Upper lobe of left lung (tissue), 6 donors: ENCODE data around the gene C5orf58. TPM values are rescaled to one million over a fixed set of nuclear protein-coding genes. Genes with fewer than 3 reads are reported as not detected.

Source experiments
- ATAC-seq, 2 donors: fragments of 200-7000 bp; cut with Tn5 transposase; one replicate each; pipeline ENCODE4 v1.9.1; 2022; ENCODE audit warnings: mild to moderate bottlenecking in 2 of 2, moderate library complexity in 2 of 2; ENCODE audit not compliant: low FRiP score in 2 of 2
- DNase-seq, 2 donors: peaks; one replicate each; pipeline ENCODE4 v3.0.0-alpha.2; 2019 to 2020
- H3K27ac ChIP-seq, 4 donors: fragments of 200-600 bp; sonication (generic); one replicate each; pipeline ENCODE4 v1.5.1; 2016 to 2019
- H3K27me3 ChIP-seq, 4 donors: fragments of 200-600 bp; sonication (generic); one replicate each; pipeline ENCODE4 v1.5.1; 2017 to 2019
- H3K36me3 ChIP-seq, 4 donors: fragments of 200-600 bp; sonication (generic); one replicate each; pipeline ENCODE4 v1.5.1; 2016 to 2019
- H3K4me1 ChIP-seq, 4 donors: fragments of 200-600 bp; sonication (generic); one replicate each; pipeline ENCODE4 v1.5.1; 2018 to 2019
- H3K4me3 ChIP-seq, 4 donors: fragments of 200-600 bp; sonication (generic); one replicate each; pipeline ENCODE4 v1.5.1; 2017 to 2019; ENCODE audit warnings: mild to moderate bottlenecking in 2 of 4, moderate library complexity in 1 of 4
- H3K9me3 ChIP-seq, 4 donors: fragments of 200-600 bp; sonication (generic); one replicate each; pipeline ENCODE4 v1.5.1; 2018 to 2019
- EP300 ChIP-seq, 4 donors: sonication (generic); formaldehyde crosslinking; IDR thresholded peaks; one replicate each; pipeline ENCODE4 v1.5.1; 2017; ENCODE audit warnings: antibody characterized with exemption in 4 of 4, control low read depth in 2 of 4
- POLR2A ChIP-seq, 4 donors: fragments of 450-650 bp; IDR thresholded peaks; one replicate each; pipeline ENCODE4 v1.5.1; 2016 to 2017; ENCODE audit warnings: antibody characterized with exemption in 4 of 4, mild to moderate bottlenecking in 2 of 4
- POLR2AphosphoS5 ChIP-seq, 2 donors: sonication (generic); formaldehyde crosslinking; IDR thresholded peaks; one replicate each; pipeline ENCODE4 v1.5.1; 2017; ENCODE audit warnings: antibody characterized with exemption in 2 of 2
- WGBS, 2 donors: methylation state at CpG; one replicate each; pipeline ENCODE4 v1.1.5; 2017 to 2018; 5-methylcytosine and 5-hydroxymethylcytosine counted together
- total RNA-seq, 6 donors: library from RNA; depleted of rRNA in 4 of 6; stranded (reverse); fragments of >200 nt in 4 of 6; gene quantifications; one replicate each; pipeline versions ENCODE4 v1.1.0 to v1.2.1, GENCODE V29; 2016 to 2021
- TF ChIP-seq, protein P1 (sequence below), 6 experiments: fragments of 450-650 bp in 4 of 6; fragments of 200-600 bp in 2 of 6; sonication (generic) in 2 of 6; IDR thresholded peaks; one replicate each; pipeline ENCODE4 v1.5.1; 2016 to 2019; ENCODE audit warnings: antibody characterized with exemption in 6 of 6
- donor health status: DM: no; HTN: no; CAD: no; lungs with moderate emphysema.
- donor health status: DM: no; HTN: yes; CAD: no; lungs with severe emphysema.

C5orf58 gene
- total RNA-seq, 6 donors from 2014 or later: not detected

- no peak for DNase-seq
- Histone ChIP-seq H3K9me3 (no peaks in the 10 kb centered on the region), H3K27me3 (no peaks in the 10 kb centered on the region), H3K36me3 (no peaks in the 10 kb centered on the region), H3K27ac (no peak overlapping the region), H3K4me3 (no peak overlapping the region), H3K4me1 (peaks cover 0 to 11% (median 3%) of the 10 kb centered on the region in 4 donors)
- 64 to 72% methylated on average over 5 of the region's 5 CpGs for WGBS, 2 donors
- TF ChIP-seq POLR2A (IDR thresholded peaks at IDR 0.05) (no peak), EP300 (IDR thresholded peaks at IDR 0.05) (no peak), POLR2AphosphoS5 (IDR thresholded peaks at IDR 0.05) (no peak)
- TF ChIP-seq, protein P1, sequence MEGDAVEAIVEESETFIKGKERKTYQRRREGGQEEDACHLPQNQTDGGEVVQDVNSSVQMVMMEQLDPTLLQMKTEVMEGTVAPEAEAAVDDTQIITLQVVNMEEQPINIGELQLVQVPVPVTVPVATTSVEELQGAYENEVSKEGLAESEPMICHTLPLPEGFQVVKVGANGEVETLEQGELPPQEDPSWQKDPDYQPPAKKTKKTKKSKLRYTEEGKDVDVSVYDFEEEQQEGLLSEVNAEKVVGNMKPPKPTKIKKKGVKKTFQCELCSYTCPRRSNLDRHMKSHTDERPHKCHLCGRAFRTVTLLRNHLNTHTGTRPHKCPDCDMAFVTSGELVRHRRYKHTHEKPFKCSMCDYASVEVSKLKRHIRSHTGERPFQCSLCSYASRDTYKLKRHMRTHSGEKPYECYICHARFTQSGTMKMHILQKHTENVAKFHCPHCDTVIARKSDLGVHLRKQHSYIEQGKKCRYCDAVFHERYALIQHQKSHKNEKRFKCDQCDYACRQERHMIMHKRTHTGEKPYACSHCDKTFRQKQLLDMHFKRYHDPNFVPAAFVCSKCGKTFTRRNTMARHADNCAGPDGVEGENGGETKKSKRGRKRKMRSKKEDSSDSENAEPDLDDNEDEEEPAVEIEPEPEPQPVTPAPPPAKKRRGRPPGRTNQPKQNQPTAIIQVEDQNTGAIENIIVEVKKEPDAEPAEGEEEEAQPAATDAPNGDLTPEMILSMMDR (IDR thresholded peaks at IDR 0.05): no peak
- ATAC-seq: no peak
Measured at GRCh38 chr5:170223906-170224305, 8.9 kb upstream of the C5orf58 start.

DNA sequence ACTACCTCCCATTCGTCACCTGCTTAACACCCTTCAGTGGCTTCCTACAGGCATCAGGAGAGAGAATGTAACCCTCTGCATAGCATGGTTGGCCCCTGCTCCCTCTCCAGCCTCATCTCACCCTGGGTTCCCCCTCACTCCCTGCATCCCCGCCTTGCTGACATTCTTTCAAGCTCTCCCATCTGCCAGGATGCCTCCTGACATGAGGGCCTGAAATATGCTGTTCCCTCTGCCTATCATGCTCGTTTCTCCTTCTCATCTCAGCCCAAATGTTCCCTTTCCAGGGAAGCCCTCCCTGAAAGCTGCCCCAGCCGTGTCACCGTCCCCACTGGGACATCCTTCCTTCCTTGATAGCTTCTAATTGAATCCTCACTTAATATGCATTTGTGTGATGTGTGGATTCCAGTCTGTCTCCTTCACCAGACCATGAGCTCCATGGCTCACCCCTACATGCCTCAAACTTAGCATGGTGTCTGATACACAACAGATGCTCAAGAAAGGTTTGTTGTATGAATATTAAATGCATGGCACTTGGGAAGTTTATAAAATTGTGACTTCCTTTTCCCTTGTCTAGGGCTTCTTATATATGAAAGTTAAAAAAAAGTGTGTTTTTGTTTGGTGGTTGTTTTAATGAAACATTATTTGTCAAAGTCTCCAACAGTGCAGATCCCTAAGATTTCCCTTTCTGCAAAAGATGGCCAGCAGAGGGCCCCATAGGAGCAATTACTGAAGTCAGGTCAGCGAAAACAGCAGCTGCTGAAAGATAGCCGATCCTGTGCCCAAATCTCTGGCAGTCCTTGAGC lies 7.3 kb upstream of the C5orf58 start:
- Histone ChIP-seq H3K27me3 (no peaks in the 10 kb centered on the region), H3K4me1 (peaks cover 0 to 11% (median 3%) of the 10 kb centered on the region in 4 donors), H3K4me3 (no peak overlapping the region), H3K9me3 (no peaks in the 10 kb centered on the region), H3K27ac (no peak overlapping the region), H3K36me3 (no peaks in the 10 kb centered on the region)
- ATAC-seq: peak in 1 of 2 donors; percentile 91
- TF ChIP-seq POLR2AphosphoS5 (IDR thresholded peaks at IDR 0.05): no peak
- TF ChIP-seq, protein P1 (IDR thresholded peaks at IDR 0.05): peak; percentile 55 to 79 (median 72)
- TF ChIP-seq EP300 (IDR thresholded peaks at IDR 0.05): no peak
- no peak for TF ChIP-seq POLR2A (IDR thresholded peaks at IDR 0.05)
- WGBS, 2 donors: 58 to 61% methylated on average over 7 of the region's 7 CpGs
- DNase-seq: peak in 1 of 2 donors; percentile 66

GRCh38 chr5:170226129-170226615 lies 6.6 kb upstream of the C5orf58 start:
- no peaks in the 10 kb centered on the region for H3K27me3 ChIP-seq
- no peak overlapping the region for H3K27ac ChIP-seq
- H3K4me3 ChIP-seq: no peak overlapping the region
- H3K4me1 ChIP-seq: peaks cover 0 to 11% (median 3%) of the 10 kb centered on the region in 4 donors
- H3K36me3 ChIP-seq: no peaks in the 10 kb centered on the region
- DNase-seq (no peak), ATAC-seq (no peak)
- H3K9me3 ChIP-seq: no peaks in the 10 kb centered on the region
- WGBS, 2 donors: 84 to 86% methylated on average over 9 of the region's 9 CpGs
- TF ChIP-seq POLR2A (IDR thresholded peaks at IDR 0.05) (no peak), POLR2AphosphoS5 (IDR thresholded peaks at IDR 0.05) (no peak), EP300 (IDR thresholded peaks at IDR 0.05) (no peak)
- TF ChIP-seq, protein P1 (IDR thresholded peaks at IDR 0.05): no peak

- Histone ChIP-seq H3K4me1 (peaks cover 0 to 11% (median 3%) of the 10 kb centered on the region in 4 donors), H3K27me3 (no peaks in the 10 kb centered on the region), H3K9me3 (no peaks in the 10 kb centered on the region), H3K27ac (no peak overlapping the region), H3K4me3 (no peak overlapping the region), H3K36me3 (no peaks in the 10 kb centered on the region)
- WGBS, 2 donors: 78 to 80% methylated on average over 2 of the region's 2 CpGs
- DNase-seq: no peak
- TF ChIP-seq POLR2A (IDR thresholded peaks at IDR 0.05): no peak
- TF ChIP-seq, protein P1 (IDR thresholded peaks at IDR 0.05): no peak
- no peak for TF ChIP-seq EP300 (IDR thresholded peaks at IDR 0.05)
- no peak for TF ChIP-seq POLR2AphosphoS5 (IDR thresholded peaks at IDR 0.05)
- peak in 1 of 2 donors; percentile 69 for ATAC-seq
Measured at GRCh38 chr5:170226661-170227060, 6.1 kb upstream of the C5orf58 start.
